ENCODE data around the gene RABL6.

RABL6 gene

GRCh38 chr9:136847088-136847825 lies 39.5 kb downstream of the RABL6 start:
- no peak for DNase-seq (ENCODE audit: low read depth in 2 of 2)

DNA sequence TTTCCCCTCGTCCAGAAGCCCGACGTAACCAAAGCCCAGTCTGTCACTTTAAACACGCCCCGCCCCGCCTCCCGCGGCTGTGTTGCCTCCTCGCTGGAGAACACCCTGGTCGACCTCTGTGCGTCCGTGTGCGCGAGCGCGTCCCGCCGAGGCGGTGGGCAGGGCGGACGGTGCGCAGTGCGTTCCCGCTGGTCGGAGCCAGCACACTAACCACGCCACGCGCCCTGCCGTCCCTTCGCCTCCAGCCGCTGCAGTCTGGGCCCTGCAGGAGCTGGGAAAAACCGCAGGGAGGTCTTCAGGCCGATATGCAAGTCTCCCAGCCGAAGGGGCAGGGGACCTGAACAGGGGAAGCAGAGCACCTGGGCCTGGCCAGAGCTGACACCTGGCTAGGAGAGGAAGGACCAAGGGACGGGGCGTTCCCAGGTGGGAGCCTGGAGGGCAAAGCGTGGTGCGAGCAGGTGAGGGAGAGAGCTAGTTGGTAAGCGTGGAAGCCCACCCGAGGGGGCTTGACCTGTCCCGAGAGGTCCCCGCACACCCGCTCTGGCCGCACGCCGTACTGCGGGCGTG lies 40.2 kb downstream of the RABL6 start:
- peak; percentile 37 for DNase-seq (ENCODE audit: low read depth in 2 of 2)

GRCh38 chr9:136848393-136849037 lies 40.8 kb downstream of the RABL6 start:
- no peak for DNase-seq (ENCODE audit: low read depth in 2 of 2)

GRCh38 chr9:136849038-136849959 lies 41.6 kb downstream of the RABL6 start, which contains the start of gene PHPT1:
Gene PHPT1 (plus strand): TSS chr9:136849409. CDS start chr9:136849431, 22 bp downstream.
- DNase-seq (ENCODE audit: low read depth in 2 of 2), result peak; percentile 92 to 94

- DNase-seq (ENCODE audit: low read depth in 2 of 2), result no peak
These were observed 42.5 kb downstream of the RABL6 start for GRCh38 chr9:136849960-136850865.

DNA sequence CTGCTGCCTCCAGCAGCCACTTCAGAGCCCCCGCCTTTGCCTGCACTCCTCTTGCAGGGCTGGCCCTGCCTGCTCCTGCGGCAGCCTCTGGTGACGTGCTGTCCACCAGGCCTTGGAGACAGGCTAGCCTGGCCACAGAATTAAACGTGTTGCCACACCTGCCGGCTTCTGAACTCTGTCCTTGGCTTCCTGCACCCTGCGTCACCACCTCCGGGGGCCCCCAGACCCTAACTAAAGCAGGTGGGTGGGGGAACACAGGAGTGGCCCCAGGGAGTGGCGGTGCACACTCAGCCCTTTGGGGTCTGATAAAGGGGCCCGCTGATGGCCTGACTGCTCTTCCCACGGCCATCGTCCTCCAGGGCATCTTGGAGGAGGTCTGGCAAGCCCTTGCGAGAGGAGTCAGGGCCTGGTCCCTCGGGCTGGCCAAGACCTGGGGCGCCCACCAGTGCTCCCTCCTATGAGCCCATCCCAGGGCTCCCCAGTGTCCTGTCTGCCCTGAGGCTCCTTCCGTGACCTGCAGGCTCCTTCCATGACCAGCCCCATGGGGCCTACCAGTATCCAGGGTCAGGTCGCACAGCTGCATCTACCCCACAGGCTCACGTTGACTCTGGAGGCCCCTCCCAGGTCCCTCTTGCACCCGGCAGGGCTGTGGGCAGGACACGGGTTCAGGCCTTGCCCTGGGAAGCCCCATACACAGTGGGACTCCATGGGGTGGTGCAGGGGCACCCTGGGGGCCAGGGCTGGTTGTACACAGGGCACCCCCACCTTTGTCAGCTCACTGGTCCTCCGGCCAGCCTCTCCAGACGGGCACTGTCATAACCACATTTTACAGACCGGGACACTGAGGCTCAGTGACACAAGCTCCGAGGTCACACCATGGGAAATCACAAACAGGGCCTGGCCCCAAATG lies 43.4 kb downstream of the RABL6 start:
- no peak for DNase-seq (ENCODE audit: low read depth in 2 of 2)

DNA sequence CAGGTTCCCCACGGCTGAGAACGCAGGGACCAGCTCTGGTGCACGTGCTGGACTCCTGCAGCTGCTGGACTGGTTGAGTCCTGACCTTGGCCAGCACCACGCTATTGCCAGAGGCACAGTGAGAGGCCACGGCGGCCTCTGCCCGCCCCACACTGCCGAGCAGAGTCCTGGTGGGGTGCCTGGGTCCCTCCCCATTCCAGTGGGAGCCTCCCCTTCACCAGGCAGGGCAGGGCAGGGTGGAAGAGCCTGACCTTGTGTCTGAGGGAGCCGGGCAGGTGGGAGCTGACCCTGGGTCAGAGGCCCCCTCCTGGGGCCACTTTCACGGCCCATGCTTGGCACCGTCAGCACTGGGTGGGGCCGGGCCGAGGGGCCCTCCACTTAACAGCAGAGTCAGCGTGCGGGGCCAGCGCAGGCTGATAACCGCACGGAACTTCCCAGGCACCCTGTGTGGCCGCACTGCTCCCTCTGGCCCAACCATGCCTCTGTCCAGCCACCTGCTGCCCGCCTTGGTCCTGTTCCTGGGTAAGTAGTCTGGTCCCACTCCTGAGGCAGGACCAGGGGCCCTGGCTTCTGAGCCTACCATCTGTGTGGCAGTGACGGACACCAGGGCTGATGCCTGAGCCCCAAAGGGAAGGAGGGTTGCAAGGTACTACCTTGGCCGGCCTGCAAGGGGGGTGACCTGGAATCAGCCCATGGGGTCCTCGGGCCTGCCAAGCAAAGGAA lies 44.4 kb downstream of the RABL6 start, which contains the start of gene MAMDC4:
Gene MAMDC4 (plus strand): TSS at position 406 of the 723 bp plus-strand sequence. CDS start 71 bp downstream, at position 477.
- DNase-seq (ENCODE audit: low read depth in 2 of 2), result no peak

- no peak for DNase-seq (ENCODE audit: low read depth in 2 of 2)
These were observed 45.2 kb downstream of the RABL6 start for GRCh38 chr9:136852664-136853595.

DNA sequence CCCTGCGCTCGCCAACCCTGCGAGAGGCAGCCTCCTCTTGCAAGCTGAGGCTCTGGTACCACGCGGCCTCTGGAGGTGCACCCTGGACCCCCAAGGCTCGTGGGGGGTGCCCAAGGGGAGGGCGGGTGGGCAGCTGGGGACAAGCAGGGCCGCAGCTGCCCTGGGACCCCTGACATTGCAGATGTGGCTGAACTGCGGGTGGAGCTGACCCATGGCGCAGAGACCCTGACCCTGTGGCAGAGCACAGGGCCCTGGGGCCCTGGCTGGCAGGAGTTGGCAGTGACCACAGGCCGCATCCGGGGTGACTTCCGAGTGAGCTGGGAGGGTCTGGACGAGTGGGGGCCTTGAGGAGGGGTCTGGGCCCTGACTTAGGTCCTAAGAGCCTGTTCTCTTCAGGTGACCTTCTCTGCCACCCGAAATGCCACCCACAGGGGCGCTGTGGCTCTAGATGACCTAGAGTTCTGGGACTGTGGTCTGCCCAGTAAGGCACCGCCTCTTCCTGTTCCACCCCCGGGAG lies 45.9 kb downstream of the RABL6 start:
- DNase-seq (ENCODE audit: low read depth in 2 of 2), result no peak

GRCh38 chr9:136854113-136854841 lies 46.5 kb downstream of the RABL6 start:
- DNase-seq (ENCODE audit: low read depth in 2 of 2), result no peak

GRCh38 chr9:136854842-136855460 lies 47.2 kb downstream of the RABL6 start:
- no peak for DNase-seq (ENCODE audit: low read depth in 2 of 2)

- DNase-seq (ENCODE audit: low read depth in 2 of 2), result no peak
These were observed 47.8 kb downstream of the RABL6 start for GRCh38 chr9:136855461-136856078.

GRCh38 chr9:136856079-136856476 lies 48.3 kb downstream of the RABL6 start:
- no peak for DNase-seq (ENCODE audit: low read depth in 2 of 2)

- DNase-seq (ENCODE audit: low read depth in 2 of 2), result no peak
These were observed 48.9 kb downstream of the RABL6 start for GRCh38 chr9:136856541-136857141.

- no peak for DNase-seq (ENCODE audit: low read depth in 2 of 2)
These were observed 49.4 kb downstream of the RABL6 start for GRCh38 chr9:136857166-136857565.
